Type B pancreatic cell (in vitro differentiated cells): Measurements from ENCODE around the gene ZNF804A. TPM values are rescaled to one million over a fixed set of nuclear protein-coding genes. Genes with fewer than 3 reads are reported as not detected.

ENCODE experiments used
- DNase-seq: peaks from one replicate; pipeline ENCODE4 v3.0.0; 2021; ENCODE audit warnings: mixed read lengths; ENCODE audit not compliant: unreplicated experiment; ENCODE audit errors: extremely low spot score
- H3K27ac Mint-ChIP-seq: 2 replicates; pipeline ENCODE4 v1.8.0; 2021; ENCODE audit warnings: mild to moderate bottlenecking, mixed read lengths
- H3K27me3 Mint-ChIP-seq: 2 replicates; pipeline ENCODE4 v1.8.0; 2021; ENCODE audit warnings: mixed read lengths
- H3K36me3 Mint-ChIP-seq: 2 replicates; pipeline ENCODE4 v1.8.0; 2021; ENCODE audit warnings: mixed read lengths
- H3K4me1 Mint-ChIP-seq: one replicate; pipeline ENCODE4 v1.8.0; 2021; ENCODE audit warnings: mixed read lengths; ENCODE audit not compliant: unreplicated experiment
- H3K4me3 Mint-ChIP-seq: 2 replicates; pipeline ENCODE4 v1.8.0; 2021; ENCODE audit warnings: mild to moderate bottlenecking, mixed read lengths
- H3K9me3 Mint-ChIP-seq: 2 replicates; pipeline ENCODE4 v1.8.0; 2021; ENCODE audit warnings: mixed read lengths
- total RNA-seq: library from RNA; stranded (reverse); gene quantifications from 2 replicates; pipeline ENCODE4 v1.2.1, GENCODE V29; 2021; ENCODE audit warnings: low replicate concordance
- TF ChIP-seq, protein P1 (sequence below): fragments of 200-600 bp; sonication (generic); conservative IDR thresholded peaks from 2 replicates; pipeline ENCODE4 v1.5.0; 2021; ENCODE audit warnings: antibody characterized with exemption, mild to moderate bottlenecking

The ZNF804A gene
- total RNA-seq, 1 donor from 2014 or later: 2.0 TPM

DNA sequence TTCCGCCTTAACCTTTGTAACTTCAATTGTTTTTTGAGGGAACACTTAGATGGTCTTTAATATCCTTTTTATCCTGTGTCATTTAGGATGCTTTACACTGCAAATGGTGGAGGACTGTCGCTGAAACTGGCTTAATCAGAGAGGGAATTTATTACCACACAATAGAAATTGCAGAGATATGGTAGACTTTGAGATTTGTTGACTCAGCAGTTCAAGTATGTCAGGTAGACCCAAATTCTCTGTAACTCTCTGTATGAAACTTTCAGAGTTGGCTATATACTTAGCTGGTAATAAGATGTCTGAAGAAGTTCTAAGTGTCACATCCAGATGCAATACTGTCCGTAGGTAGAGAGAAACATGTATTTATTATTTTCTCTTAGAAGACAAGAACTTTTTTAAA, 100.1 kb downstream of the ZNF804A start:
- H3K4me1 Mint-ChIP-seq: no peaks in the 10 kb centered on the region
- TF ChIP-seq, protein P1, sequence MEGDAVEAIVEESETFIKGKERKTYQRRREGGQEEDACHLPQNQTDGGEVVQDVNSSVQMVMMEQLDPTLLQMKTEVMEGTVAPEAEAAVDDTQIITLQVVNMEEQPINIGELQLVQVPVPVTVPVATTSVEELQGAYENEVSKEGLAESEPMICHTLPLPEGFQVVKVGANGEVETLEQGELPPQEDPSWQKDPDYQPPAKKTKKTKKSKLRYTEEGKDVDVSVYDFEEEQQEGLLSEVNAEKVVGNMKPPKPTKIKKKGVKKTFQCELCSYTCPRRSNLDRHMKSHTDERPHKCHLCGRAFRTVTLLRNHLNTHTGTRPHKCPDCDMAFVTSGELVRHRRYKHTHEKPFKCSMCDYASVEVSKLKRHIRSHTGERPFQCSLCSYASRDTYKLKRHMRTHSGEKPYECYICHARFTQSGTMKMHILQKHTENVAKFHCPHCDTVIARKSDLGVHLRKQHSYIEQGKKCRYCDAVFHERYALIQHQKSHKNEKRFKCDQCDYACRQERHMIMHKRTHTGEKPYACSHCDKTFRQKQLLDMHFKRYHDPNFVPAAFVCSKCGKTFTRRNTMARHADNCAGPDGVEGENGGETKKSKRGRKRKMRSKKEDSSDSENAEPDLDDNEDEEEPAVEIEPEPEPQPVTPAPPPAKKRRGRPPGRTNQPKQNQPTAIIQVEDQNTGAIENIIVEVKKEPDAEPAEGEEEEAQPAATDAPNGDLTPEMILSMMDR: no peak
- no peaks in the 10 kb centered on the region for H3K27me3 Mint-ChIP-seq
- no peaks in the 10 kb centered on the region for H3K36me3 Mint-ChIP-seq
- no peaks in the 10 kb centered on the region for H3K9me3 Mint-ChIP-seq
- H3K27ac Mint-ChIP-seq: no peak overlapping the region
- no peak for DNase-seq
- H3K4me3 Mint-ChIP-seq: no peak overlapping the region

DNA sequence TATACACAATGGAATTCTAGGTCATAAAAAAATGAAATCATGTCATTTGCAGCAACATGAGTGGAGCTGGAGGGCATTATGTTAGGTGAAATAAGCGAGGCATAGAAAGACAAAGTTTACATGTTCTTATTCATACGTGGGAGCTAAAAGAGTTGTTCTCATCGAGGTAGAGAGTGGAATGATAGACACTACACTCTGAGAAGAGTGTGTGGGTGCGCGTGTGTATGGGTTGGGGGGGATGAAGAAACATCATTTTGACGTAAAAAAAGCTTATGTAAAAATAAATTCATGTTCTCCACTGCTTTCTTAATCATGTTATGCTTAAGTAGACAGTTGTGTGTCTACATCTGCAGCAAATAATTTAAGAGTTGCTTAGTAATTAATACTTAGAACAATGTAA, 123.6 kb downstream of the ZNF804A start:
- H3K27ac Mint-ChIP-seq: no peak overlapping the region
- H3K9me3 Mint-ChIP-seq: no peaks in the 10 kb centered on the region
- H3K4me3 Mint-ChIP-seq: no peak overlapping the region
- no peaks in the 10 kb centered on the region for H3K27me3 Mint-ChIP-seq
- DNase-seq: no peak
- TF ChIP-seq, protein P1: no peak
- H3K36me3 Mint-ChIP-seq: no peaks in the 10 kb centered on the region
- no peaks in the 10 kb centered on the region for H3K4me1 Mint-ChIP-seq

DNA sequence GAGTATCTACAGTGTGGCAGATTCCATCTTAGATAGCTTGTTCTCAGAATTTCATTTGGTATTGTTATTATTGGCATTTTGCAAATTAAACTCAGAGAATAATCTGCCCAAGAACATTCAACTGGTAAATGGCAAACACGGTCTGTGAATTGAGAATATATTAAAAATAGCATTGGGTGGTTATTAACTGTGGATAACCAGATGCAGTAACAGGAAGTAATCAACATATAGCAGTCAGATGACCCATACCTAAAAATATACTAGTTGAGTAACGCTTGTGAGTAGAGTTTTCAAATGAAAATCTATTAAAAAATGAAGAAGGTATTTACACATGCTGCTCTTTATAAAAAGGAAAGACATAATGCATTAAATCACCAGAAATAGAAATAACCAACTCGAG, 129.5 kb downstream of the ZNF804A start:
- no peak for DNase-seq
- Mint-ChIP-seq H3K9me3 (no peaks in the 10 kb centered on the region), H3K4me1 (no peaks in the 10 kb centered on the region), H3K27ac (no peak overlapping the region), H3K4me3 (no peak overlapping the region), H3K36me3 (no peaks in the 10 kb centered on the region), H3K27me3 (no peaks in the 10 kb centered on the region)
- TF ChIP-seq, protein P1: no peak

DNA sequence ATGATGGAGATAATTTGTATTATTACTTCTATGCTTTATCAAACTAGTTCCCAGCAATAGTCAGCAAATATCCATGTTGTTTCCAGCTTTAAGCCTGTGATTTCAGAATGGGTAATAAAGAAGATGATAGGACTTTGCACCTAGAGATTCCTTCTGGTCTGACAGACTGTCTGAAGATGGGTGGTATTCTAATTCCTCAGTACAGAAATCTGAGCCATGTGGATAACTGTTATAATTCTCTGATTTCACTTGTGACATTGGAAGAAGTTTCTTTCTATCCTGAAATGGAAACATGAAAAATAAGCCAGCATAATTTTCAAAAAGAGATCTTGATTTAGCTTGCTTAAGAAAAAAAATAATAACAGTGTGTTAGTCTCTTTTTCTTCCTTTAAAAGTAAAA, 130.1 kb downstream of the ZNF804A start:
- TF ChIP-seq, protein P1: no peak

DNA sequence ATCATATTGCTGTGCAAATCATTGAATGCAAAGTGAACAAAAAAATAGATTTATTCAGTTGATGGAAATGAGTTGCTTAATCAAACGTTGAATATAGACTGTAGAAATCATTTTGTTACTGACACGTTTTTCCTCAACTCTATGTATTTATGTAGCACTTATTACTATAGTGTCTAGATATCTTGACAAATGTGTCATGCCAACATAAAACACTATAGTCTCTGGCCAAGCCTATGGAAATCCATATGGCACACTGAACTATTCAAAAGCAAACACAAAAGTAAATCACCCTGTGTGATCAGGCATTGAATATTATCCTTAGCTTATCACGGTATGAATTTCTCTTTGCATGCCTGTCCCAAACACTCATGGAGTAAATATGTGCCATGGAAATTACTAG, 131.3 kb downstream of the ZNF804A start:
- no peak overlapping the region for H3K4me3 Mint-ChIP-seq
- H3K27me3 Mint-ChIP-seq: no peaks in the 10 kb centered on the region
- H3K27ac Mint-ChIP-seq: no peak overlapping the region
- H3K36me3 Mint-ChIP-seq: no peaks in the 10 kb centered on the region
- TF ChIP-seq, protein P1: no peak
- DNase-seq: no peak
- H3K4me1 Mint-ChIP-seq: no peaks in the 10 kb centered on the region
- H3K9me3 Mint-ChIP-seq: no peaks in the 10 kb centered on the region

More for the DNA sequence above, 130.1 kb downstream of the ZNF804A start:
- H3K4me3 Mint-ChIP-seq: no peak overlapping the region
- H3K9me3 Mint-ChIP-seq: no peaks in the 10 kb centered on the region
- H3K27me3 Mint-ChIP-seq: no peaks in the 10 kb centered on the region
- no peak for DNase-seq
- H3K36me3 Mint-ChIP-seq: no peaks in the 10 kb centered on the region
- no peaks in the 10 kb centered on the region for H3K4me1 Mint-ChIP-seq
- no peak overlapping the region for H3K27ac Mint-ChIP-seq

DNA sequence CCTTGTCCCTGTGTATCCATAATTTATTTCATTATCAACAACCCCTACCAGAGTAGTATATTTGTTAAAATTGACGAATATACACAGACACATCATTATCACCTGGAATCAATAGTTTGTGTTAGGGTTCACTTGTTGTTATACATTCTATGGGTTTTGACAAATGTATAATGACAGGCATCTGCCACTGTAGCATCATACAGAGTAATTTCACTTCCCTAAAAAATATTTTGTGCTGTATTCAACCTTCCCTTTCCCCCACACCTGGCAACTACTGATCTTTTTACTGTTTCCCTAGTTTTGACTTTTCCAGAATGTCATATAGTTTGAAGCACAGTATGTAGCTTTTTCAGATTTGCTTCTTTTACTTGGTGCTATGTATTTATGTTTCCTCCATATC, 132.0 kb downstream of the ZNF804A start:
- Mint-ChIP-seq H3K4me3 (no peak overlapping the region), H3K27ac (no peak overlapping the region), H3K9me3 (no peaks in the 10 kb centered on the region), H3K27me3 (no peaks in the 10 kb centered on the region), H3K4me1 (no peaks in the 10 kb centered on the region), H3K36me3 (no peaks in the 10 kb centered on the region)
- TF ChIP-seq, protein P1: no peak
- DNase-seq: no peak
